Femur (tissue), 1 donor: Measurements from ENCODE around the gene BCL11A.
"Not testable (repeated sequence)": the region's sequence is repeated elsewhere in the genome, so short reads cannot be mapped to it uniquely, and the experiment has no call there.

Experiments
- DNase-seq: peaks from one replicate; pipeline ENCODE4 v3.0.0-alpha.2; 2017

Gene BCL11A

GRCh38 chr2:60422826-60423483 is 130.5 kb downstream of the BCL11A start:
- DNase-seq: no peak

GRCh38 chr2:60417210-60417609 is 136.2 kb downstream of the BCL11A start:
- DNase-seq: not testable (repeated sequence)

GRCh38 chr2:60416221-60417008 is 137.0 kb downstream of the BCL11A start:
- no peak for DNase-seq

GRCh38 chr2:60415814-60416213 is 137.6 kb downstream of the BCL11A start:
- no peak for DNase-seq

GRCh38 chr2:60414495-60415138 is 138.8 kb downstream of the BCL11A start:
- DNase-seq: no peak

GRCh38 chr2:60413814-60414168 is 139.7 kb downstream of the BCL11A start:
- no peak for DNase-seq

GRCh38 chr2:60413069-60413813 is 140.2 kb downstream of the BCL11A start:
- no peak for DNase-seq

- DNase-seq: no peak
Measured at GRCh38 chr2:60412620-60413019, 140.8 kb downstream of the BCL11A start.

- DNase-seq: no peak
Measured at GRCh38 chr2:60412027-60412426, 141.4 kb downstream of the BCL11A start.

- DNase-seq: no peak
Measured at GRCh38 chr2:60411295-60411694, 142.2 kb downstream of the BCL11A start.

- no peak for DNase-seq
Measured at GRCh38 chr2:60410456-60411146, 142.9 kb downstream of the BCL11A start.

- DNase-seq: no peak
Measured at GRCh38 chr2:60409531-60409871, 144.0 kb downstream of the BCL11A start.

GRCh38 chr2:60408811-60409530 is 144.5 kb downstream of the BCL11A start:
- DNase-seq: no peak

- DNase-seq: no peak
Measured at GRCh38 chr2:60408207-60408606, 145.2 kb downstream of the BCL11A start.

- no peak for DNase-seq
Measured at GRCh38 chr2:60407398-60407797, 146.1 kb downstream of the BCL11A start.

GRCh38 chr2:60406192-60406591 is 147.3 kb downstream of the BCL11A start:
- DNase-seq: no peak

- no peak for DNase-seq
Measured at GRCh38 chr2:60405271-60405919, 148.1 kb downstream of the BCL11A start.
